AG09319 (cell line): ENCODE data around the gene NDC1.
"Not testable (repeated sequence)": the region's sequence is repeated elsewhere in the genome, so short reads cannot be mapped to it uniquely, and the experiment has no call there.

Experiments
- DNase-seq: peaks from one replicate; pipeline ENCODE4 v3.0.0-alpha.2; 2010; ENCODE audit warnings: low read depth; ENCODE audit errors: extremely low read depth
- TF ChIP-seq, protein P1 (sequence below): IDR thresholded peaks from 2 replicates; pipeline ENCODE4 v1.5.1; 2011; ENCODE audit warnings: low read depth, mild to moderate bottlenecking, inconsistent platforms, low read length, moderate library complexity

Gene NDC1

GRCh38 chr1:53821380-53821779, 16.7 kb downstream of the NDC1 start:
- no peak for DNase-seq
- TF ChIP-seq, protein P1, sequence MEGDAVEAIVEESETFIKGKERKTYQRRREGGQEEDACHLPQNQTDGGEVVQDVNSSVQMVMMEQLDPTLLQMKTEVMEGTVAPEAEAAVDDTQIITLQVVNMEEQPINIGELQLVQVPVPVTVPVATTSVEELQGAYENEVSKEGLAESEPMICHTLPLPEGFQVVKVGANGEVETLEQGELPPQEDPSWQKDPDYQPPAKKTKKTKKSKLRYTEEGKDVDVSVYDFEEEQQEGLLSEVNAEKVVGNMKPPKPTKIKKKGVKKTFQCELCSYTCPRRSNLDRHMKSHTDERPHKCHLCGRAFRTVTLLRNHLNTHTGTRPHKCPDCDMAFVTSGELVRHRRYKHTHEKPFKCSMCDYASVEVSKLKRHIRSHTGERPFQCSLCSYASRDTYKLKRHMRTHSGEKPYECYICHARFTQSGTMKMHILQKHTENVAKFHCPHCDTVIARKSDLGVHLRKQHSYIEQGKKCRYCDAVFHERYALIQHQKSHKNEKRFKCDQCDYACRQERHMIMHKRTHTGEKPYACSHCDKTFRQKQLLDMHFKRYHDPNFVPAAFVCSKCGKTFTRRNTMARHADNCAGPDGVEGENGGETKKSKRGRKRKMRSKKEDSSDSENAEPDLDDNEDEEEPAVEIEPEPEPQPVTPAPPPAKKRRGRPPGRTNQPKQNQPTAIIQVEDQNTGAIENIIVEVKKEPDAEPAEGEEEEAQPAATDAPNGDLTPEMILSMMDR: no peak

DNA sequence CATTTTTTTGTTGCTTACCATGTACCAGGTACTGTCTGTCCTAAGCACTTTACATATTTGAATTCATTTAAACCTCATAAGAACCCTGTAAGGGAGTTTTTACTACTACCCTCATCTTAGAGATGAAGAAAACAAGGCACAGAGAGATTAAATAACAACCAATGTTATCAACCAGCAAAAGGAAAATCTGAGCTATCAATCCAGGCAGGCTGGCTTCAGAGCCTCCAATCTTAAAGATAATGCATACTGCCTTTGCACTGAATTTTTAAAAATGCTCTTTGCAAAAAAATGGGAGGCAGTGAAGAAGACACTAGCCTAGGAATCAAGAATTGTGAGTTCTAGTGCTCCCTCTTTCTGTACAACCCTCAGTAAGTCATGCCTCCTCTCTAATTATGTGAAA, 18.7 kb downstream of the NDC1 start:
- no peak for DNase-seq
- TF ChIP-seq, protein P1: no peak

- not testable (repeated sequence) for DNase-seq
Measured at GRCh38 chr1:53816584-53816983, 21.5 kb downstream of the NDC1 start.

GRCh38 chr1:53815484-53815883, 22.6 kb downstream of the NDC1 start:
- DNase-seq: not testable (repeated sequence)

- no peak for DNase-seq
- TF ChIP-seq, protein P1: no peak; the same call in 1 of the 2 replicates
Measured at GRCh38 chr1:53811414-53811851, 26.7 kb downstream of the NDC1 start.

DNA sequence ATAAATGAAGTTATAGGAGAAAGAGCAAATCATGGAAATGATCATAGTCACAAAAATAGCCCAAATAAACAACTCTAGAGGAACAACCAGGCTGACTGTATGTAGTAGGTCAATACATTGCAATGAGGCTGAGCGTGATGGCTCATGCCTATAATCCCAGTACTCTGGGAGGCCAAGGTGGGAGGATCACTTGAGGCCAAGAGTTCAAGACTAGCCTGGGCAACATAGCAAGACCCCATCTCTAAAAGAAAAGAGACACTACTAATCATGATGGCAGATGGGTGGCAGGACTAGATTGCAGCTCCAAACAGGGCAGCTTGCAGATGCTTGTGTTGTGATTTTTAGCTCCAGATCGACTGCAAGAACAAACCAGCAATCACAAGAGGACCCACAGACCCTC, 27.6 kb downstream of the NDC1 start:
- no peak for DNase-seq
- TF ChIP-seq, protein P1: no peak

DNA sequence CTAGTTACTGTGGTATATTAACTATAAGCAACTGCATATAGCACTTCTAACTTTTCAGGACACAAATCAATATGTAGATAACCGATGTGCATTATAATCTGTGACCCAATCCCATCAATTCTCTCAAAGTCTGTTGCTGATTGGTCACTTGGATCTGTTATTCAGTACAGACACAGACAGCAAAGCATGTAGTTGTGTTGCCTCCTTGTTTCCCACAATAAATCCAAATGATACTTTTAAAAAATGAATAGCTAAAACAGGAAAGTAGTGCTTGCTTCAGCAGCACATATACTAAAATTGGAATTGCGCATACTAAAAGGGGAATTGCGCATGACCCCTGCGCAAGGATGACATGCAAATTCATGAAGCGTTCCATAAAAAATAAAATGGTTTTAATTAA, 28.1 kb downstream of the NDC1 start:
- no peak for DNase-seq
- TF ChIP-seq, protein P1: no peak

- TF ChIP-seq, protein P1: no peak
- no peak for DNase-seq
Measured at GRCh38 chr1:53807916-53808315, 30.2 kb downstream of the NDC1 start.
